ENCODE measurements around the gene FGF8. TPM values are rescaled to one million over a fixed set of nuclear protein-coding genes. Genes with fewer than 3 reads are reported as not detected.
A peak's percentile ranks its signal among the peaks of the same experiment; 100 is the strongest.

The FGF8 gene
- total RNA-seq, 1 donor = not detected

GRCh38 chr10:101752241-101752640, 23.7 kb downstream of the FGF8 start:
- H3K4me3 ChIP-seq (ENCODE audit: low read depth, low read length) = no peak overlapping the region
- TF ChIP-seq, protein P1, sequence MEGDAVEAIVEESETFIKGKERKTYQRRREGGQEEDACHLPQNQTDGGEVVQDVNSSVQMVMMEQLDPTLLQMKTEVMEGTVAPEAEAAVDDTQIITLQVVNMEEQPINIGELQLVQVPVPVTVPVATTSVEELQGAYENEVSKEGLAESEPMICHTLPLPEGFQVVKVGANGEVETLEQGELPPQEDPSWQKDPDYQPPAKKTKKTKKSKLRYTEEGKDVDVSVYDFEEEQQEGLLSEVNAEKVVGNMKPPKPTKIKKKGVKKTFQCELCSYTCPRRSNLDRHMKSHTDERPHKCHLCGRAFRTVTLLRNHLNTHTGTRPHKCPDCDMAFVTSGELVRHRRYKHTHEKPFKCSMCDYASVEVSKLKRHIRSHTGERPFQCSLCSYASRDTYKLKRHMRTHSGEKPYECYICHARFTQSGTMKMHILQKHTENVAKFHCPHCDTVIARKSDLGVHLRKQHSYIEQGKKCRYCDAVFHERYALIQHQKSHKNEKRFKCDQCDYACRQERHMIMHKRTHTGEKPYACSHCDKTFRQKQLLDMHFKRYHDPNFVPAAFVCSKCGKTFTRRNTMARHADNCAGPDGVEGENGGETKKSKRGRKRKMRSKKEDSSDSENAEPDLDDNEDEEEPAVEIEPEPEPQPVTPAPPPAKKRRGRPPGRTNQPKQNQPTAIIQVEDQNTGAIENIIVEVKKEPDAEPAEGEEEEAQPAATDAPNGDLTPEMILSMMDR (IDR thresholded peaks at IDR 0.05; ENCODE audit: insufficient read depth, low read length) = no peak
- no peak for DNase-seq (ENCODE audit: low read depth)

GRCh38 chr10:101749047-101750016, 26.6 kb downstream of the FGF8 start:
- no peak overlapping the region for H3K4me3 ChIP-seq (ENCODE audit: low read depth, low read length)
- no peak for DNase-seq (ENCODE audit: low read depth)
- TF ChIP-seq, protein P1 (IDR thresholded peaks at IDR 0.05; ENCODE audit: insufficient read depth, low read length) = no peak

DNA sequence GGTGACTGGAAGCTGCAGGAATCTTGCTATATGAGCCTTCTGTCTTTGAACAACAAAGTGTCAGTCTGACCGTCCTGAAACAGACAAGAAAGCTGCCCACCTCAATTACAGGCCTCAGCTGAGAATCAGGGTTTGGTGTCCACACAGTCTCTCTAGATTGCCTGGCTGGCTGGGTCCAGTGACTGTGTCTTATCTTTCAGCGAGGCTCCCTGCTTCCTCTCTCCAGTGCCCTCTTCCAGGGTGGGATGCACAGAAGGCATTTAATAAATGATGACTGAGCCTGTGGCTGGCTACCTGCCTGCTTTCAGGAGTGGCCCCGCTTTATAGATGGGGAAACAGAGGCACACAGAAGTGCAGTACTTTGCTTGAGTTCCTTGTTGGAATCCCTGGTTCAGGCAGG, 27.4 kb downstream of the FGF8 start:
- TF ChIP-seq, protein P1 (IDR thresholded peaks at IDR 0.05; ENCODE audit: insufficient read depth, low read length) = no peak
- H3K4me3 ChIP-seq (ENCODE audit: low read depth, low read length) = no peak overlapping the region
- no peak for DNase-seq (ENCODE audit: low read depth)

DNA sequence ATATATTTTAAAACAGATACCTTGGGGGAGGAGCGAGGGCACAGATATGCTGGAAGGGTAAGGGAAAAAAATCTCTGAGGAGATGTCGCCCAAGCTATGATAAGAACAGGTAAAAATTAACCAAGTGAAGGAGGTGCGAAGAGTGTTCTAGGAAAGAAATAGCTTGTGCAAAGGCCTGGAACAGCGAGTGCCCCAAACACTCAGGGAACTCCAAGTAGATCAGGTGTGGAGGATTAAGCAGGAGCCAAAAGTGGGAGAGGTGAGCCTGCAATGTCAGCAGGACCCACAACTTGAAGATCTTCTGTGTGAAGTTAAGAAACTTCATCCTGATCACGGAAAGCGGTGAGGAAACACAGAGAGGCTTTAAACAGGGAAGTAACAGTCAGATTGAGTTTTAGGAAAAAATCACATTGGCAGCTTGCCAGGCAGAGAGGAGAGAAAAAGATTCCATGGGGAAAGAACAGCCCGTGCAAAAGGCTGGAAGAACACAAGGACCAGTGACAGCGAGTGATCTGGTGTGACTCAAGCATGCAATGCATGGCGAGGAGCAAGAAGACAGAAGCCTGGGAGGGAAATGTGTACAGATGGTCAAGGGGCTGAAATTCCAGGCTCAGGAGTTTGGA, 30.7 kb downstream of the FGF8 start:
- DNase-seq (ENCODE audit: low read depth) = peak; percentile 0
- H3K4me3 ChIP-seq (ENCODE audit: low read depth, low read length) = no peak overlapping the region
- TF ChIP-seq, protein P1 (IDR thresholded peaks at IDR 0.05; ENCODE audit: insufficient read depth, low read length) = no peak

DNA sequence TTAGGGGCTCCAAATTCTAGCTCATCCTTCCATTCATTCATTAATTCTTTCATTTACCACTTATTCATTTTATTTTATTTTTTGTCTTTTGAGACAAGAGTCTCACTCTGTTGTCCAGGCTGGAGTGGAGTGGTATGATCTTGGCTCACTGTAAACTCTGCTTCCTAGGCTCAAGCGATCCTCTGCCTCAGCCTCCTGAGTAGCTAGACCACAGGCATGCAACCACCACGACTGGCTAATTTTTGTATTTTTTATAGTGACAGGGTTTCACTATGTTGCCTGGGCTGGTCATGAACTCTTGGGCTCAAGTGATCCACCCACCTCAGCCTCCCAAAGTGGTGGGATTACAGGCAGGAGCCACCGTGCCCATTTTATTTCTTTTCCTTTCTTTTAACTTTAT, 31.6 kb downstream of the FGF8 start:
- TF ChIP-seq, protein P1 (IDR thresholded peaks at IDR 0.05; ENCODE audit: insufficient read depth, low read length) = no peak
- DNase-seq (ENCODE audit: low read depth) = no peak
- no peak overlapping the region for H3K4me3 ChIP-seq (ENCODE audit: low read depth, low read length)

GRCh38 chr10:101741938-101742337, 34.0 kb downstream of the FGF8 start:
- TF ChIP-seq, protein P1 (IDR thresholded peaks at IDR 0.05; ENCODE audit: insufficient read depth, low read length) = no peak
- no peak for DNase-seq (ENCODE audit: low read depth)
- no peak overlapping the region for H3K4me3 ChIP-seq (ENCODE audit: low read depth, low read length)

Measured in fibroblast of the aortic adventitia (primary cell).